ENCODE data around the gene PFN4. TPM values are rescaled to one million over a fixed set of nuclear protein-coding genes. Genes with fewer than 3 reads are reported as not detected.

The PFN4 gene
- total and polyA plus RNA-seq, 2 experiments from 2014 or later, result 0.28 TPM; not detected in 1

DNA sequence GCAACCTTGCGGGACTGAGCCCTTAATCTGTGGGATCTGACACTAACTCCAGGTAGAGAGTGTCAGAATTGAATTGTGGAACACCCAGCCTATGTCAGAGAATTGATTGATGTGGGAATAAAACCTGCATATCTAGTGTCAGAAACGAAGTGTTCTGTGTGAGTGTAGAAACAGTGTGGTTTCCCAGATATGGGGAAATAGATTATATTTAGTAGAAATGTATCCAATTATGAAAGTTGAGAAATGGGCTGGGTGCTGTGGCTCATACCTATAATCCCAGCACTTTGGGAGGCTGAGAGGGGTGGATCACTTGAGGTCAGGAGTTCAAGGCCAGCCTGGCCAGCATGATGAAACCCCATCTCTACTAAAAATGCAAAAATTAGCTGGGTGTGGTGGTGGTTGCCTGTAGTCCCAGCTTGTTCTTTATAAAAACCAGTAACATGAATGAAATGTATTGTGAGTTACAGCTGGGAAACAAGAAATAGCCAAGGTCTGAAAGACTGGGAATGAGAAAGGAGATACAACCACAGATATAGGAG lies 34.2 kb downstream of the PFN4 start:
- H3K27ac ChIP-seq (ENCODE audit: low read depth), result no peak overlapping the region
- H3K36me3 ChIP-seq (ENCODE audit: insufficient read depth), result no peaks in the 10 kb centered on the region
- Mint-ChIP-seq H3K27ac (no peak overlapping the region), H3K4me1 (peaks cover 5% of the 10 kb centered on the region), H3K36me3 (ENCODE audit: low read depth) (no peaks in the 10 kb centered on the region), H3K9me3 (no peaks in the 10 kb centered on the region), H3K4me3 (no peak overlapping the region), H3K27me3 (ENCODE audit: insufficient read depth, low read depth, poor library complexity) (peaks cover 5% of the 10 kb centered on the region)
- no peak overlapping the region for H3K4me2 ChIP-seq
- H3F3A ChIP-seq (replicated peaks; ENCODE audit: low read depth), result 0 out of 2 replicates have a peak, but pooled peaks cover 7% of the 10 kb centered on the region
- no peaks in the 10 kb centered on the region for H3K27me3 ChIP-seq (ENCODE audit: insufficient read depth)
- DNase-seq (ENCODE audit: low spot score), result no peak
- no peak for ATAC-seq
- H3K79me2 ChIP-seq (replicated peaks; ENCODE audit: insufficient read depth), result no peaks in the 10 kb centered on the region
- peaks cover 5% of the 10 kb centered on the region; the same call in 1 of the 2 replicates for H3K4me1 ChIP-seq (ENCODE audit: insufficient read depth)
- TF ChIP-seq ZNF114 (CRISPR knock-in tag; IDR thresholded peaks at IDR 0.05) (no peak), JUNB (IDR thresholded peaks at IDR 0.05; ENCODE audit: unreplicated experiment) (no peak), EZH2phosphoT487 (IDR thresholded peaks at IDR 0.05; ENCODE audit: unreplicated experiment) (no peak), NANOG (IDR thresholded peaks at IDR 0.05; ENCODE audit: borderline replicate concordance) (no peak), POLR2AphosphoS5 (IDR thresholded peaks at IDR 0.05; ENCODE audit: low read depth) (no peak)
- TF ChIP-seq, protein P1, sequence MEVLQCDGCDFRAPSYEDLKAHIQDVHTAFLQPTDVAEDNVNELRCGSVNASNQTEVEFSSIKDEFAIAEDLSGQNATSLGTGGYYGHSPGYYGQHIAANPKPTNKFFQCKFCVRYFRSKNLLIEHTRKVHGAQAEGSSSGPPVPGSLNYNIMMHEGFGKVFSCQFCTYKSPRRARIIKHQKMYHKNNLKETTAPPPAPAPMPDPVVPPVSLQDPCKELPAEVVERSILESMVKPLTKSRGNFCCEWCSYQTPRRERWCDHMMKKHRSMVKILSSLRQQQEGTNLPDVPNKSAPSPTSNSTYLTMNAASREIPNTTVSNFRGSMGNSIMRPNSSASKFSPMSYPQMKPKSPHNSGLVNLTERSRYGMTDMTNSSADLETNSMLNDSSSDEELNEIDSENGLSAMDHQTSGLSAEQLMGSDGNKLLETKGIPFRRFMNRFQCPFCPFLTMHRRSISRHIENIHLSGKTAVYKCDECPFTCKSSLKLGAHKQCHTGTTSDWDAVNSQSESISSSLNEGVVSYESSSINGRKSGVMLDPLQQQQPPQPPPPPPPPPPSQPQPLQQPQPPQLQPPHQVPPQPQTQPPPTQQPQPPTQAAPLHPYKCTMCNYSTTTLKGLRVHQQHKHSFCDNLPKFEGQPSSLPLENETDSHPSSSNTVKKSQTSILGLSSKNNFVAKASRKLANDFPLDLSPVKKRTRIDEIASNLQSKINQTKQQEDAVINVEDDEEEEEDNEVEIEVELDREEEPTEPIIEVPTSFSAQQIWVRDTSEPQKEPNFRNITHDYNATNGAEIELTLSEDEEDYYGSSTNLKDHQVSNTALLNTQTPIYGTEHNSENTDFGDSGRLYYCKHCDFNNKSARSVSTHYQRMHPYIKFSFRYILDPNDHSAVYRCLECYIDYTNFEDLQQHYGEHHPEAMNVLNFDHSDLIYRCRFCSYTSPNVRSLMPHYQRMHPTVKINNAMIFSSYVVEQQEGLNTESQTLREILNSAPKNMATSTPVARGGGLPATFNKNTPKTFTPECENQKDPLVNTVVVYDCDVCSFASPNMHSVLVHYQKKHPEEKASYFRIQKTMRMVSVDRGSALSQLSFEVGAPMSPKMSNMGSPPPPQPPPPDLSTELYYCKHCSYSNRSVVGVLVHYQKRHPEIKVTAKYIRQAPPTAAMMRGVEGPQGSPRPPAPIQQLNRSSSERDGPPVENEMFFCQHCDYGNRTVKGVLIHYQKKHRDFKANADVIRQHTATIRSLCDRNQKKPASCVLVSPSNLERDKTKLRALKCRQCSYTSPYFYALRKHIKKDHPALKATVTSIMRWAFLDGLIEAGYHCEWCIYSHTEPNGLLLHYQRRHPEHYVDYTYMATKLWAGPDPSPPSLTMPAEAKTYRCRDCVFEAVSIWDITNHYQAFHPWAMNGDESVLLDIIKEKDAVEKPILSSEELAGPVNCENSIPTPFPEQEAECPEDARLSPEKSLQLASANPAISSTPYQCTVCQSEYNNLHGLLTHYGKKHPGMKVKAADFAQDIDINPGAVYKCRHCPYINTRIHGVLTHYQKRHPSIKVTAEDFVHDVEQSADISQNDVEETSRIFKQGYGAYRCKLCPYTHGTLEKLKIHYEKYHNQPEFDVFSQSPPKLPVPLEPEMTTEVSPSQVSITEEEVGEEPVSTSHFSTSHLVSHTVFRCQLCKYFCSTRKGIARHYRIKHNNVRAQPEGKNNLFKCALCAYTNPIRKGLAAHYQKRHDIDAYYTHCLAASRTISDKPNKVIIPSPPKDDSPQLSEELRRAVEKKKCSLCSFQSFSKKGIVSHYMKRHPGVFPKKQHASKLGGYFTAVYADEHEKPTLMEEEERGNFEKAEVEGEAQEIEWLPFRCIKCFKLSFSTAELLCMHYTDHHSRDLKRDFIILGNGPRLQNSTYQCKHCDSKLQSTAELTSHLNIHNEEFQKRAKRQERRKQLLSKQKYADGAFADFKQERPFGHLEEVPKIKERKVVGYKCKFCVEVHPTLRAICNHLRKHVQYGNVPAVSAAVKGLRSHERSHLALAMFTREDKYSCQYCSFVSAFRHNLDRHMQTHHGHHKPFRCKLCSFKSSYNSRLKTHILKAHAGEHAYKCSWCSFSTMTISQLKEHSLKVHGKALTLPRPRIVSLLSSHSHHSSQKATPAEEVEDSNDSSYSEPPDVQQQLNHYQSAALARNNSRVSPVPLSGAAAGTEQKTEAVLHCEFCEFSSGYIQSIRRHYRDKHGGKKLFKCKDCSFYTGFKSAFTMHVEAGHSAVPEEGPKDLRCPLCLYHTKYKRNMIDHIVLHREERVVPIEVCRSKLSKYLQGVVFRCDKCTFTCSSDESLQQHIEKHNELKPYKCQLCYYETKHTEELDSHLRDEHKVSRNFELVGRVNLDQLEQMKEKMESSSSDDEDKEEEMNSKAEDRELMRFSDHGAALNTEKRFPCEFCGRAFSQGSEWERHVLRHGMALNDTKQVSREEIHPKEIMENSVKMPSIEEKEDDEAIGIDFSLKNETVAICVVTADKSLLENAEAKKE (CRISPR knock-in tag; IDR thresholded peaks at IDR 0.05), result no peak
- TF ChIP-seq, protein P2, sequence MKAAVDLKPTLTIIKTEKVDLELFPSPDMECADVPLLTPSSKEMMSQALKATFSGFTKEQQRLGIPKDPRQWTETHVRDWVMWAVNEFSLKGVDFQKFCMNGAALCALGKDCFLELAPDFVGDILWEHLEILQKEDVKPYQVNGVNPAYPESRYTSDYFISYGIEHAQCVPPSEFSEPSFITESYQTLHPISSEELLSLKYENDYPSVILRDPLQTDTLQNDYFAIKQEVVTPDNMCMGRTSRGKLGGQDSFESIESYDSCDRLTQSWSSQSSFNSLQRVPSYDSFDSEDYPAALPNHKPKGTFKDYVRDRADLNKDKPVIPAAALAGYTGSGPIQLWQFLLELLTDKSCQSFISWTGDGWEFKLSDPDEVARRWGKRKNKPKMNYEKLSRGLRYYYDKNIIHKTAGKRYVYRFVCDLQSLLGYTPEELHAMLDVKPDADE (IDR thresholded peaks at IDR 0.05), result no peak
- TF ChIP-seq, protein P3, sequence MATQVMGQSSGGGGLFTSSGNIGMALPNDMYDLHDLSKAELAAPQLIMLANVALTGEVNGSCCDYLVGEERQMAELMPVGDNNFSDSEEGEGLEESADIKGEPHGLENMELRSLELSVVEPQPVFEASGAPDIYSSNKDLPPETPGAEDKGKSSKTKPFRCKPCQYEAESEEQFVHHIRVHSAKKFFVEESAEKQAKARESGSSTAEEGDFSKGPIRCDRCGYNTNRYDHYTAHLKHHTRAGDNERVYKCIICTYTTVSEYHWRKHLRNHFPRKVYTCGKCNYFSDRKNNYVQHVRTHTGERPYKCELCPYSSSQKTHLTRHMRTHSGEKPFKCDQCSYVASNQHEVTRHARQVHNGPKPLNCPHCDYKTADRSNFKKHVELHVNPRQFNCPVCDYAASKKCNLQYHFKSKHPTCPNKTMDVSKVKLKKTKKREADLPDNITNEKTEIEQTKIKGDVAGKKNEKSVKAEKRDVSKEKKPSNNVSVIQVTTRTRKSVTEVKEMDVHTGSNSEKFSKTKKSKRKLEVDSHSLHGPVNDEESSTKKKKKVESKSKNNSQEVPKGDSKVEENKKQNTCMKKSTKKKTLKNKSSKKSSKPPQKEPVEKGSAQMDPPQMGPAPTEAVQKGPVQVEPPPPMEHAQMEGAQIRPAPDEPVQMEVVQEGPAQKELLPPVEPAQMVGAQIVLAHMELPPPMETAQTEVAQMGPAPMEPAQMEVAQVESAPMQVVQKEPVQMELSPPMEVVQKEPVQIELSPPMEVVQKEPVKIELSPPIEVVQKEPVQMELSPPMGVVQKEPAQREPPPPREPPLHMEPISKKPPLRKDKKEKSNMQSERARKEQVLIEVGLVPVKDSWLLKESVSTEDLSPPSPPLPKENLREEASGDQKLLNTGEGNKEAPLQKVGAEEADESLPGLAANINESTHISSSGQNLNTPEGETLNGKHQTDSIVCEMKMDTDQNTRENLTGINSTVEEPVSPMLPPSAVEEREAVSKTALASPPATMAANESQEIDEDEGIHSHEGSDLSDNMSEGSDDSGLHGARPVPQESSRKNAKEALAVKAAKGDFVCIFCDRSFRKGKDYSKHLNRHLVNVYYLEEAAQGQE (IDR thresholded peaks at IDR 0.05; ENCODE audit: unreplicated experiment), result no peak
- no peak overlapping the region for H3K4me3 ChIP-seq
- no peak overlapping the region for H2AFZ ChIP-seq
- H3K9me2 ChIP-seq (ENCODE audit: insufficient read depth), result no peaks in the 10 kb centered on the region
- H4K20me1 ChIP-seq (replicated peaks; ENCODE audit: insufficient read depth), result no peaks in the 10 kb centered on the region

Measured in GM23338 (cell line).